Peyer's patch (tissue), 4 donors: Measurements from ENCODE around the gene ZNF443.

ENCODE experiments used
- POLR2A ChIP-seq, 2 donors: fragments of 450-650 bp; IDR thresholded peaks; one replicate each; pipeline ENCODE4 v1.5.1; 2017; ENCODE audit warnings: antibody characterized with exemption in 2 of 2, mild to moderate bottlenecking in 2 of 2, moderate library complexity in 2 of 2
- TF ChIP-seq, protein P1 (sequence below), 6 experiments: fragments of 450-650 bp in 4 of 6; fragments of 200-600 bp in 2 of 6; sonication (generic) in 1 of 6; IDR thresholded peaks; one replicate each; pipeline ENCODE4 v1.5.1; 2017 to 2019; ENCODE audit warnings: antibody characterized with exemption in 6 of 6, mild to moderate bottlenecking in 3 of 6, moderate library complexity in 1 of 6

DNA sequence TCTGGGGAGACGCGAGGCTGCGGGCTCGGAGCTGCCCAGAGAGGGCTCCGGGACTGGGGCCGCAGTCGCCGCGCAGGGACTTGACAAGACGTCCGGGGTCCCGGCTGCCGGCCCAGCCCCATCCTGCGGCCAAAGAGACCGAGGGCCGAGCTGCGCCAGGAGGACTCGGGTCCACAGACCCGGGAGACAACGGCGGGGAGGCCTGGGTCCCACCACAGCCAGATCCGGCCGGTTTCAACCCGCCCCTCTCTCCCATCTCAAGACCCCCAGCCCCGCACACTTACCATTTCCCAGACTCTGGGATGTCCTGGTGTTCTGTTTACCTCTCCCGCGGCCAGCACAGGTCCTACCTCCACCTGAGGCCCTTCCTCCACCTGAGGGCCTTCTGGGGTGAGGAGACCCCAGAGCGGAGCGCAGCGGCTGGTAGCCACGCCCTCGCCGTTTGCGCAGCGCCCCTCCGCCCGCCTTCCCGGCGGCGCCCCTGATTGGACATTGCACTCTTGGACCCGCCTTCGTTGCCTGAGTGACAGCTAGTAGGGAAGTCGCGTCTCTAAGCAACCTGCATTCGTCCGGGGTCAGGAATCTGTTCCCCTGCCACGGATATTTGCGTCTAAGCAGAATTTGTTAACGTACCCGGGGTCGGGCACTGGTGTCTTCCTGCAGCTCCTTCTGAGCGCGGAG, 43.7 kb upstream of the ZNF443 start, which contains the start of gene ZNF709:
- TF ChIP-seq, protein P1, sequence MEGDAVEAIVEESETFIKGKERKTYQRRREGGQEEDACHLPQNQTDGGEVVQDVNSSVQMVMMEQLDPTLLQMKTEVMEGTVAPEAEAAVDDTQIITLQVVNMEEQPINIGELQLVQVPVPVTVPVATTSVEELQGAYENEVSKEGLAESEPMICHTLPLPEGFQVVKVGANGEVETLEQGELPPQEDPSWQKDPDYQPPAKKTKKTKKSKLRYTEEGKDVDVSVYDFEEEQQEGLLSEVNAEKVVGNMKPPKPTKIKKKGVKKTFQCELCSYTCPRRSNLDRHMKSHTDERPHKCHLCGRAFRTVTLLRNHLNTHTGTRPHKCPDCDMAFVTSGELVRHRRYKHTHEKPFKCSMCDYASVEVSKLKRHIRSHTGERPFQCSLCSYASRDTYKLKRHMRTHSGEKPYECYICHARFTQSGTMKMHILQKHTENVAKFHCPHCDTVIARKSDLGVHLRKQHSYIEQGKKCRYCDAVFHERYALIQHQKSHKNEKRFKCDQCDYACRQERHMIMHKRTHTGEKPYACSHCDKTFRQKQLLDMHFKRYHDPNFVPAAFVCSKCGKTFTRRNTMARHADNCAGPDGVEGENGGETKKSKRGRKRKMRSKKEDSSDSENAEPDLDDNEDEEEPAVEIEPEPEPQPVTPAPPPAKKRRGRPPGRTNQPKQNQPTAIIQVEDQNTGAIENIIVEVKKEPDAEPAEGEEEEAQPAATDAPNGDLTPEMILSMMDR (IDR thresholded peaks at IDR 0.05): no peak
- TF ChIP-seq POLR2A (IDR thresholded peaks at IDR 0.05): no peak
